Retina (tissue), 1 donor: ENCODE measurements around the gene CBFA2T2.
"Not testable (repeated sequence)": the region's sequence is repeated elsewhere in the genome, so short reads cannot be mapped to it uniquely, and the experiment has no call there.

Experiments
- DNase-seq: peaks from one replicate; pipeline ENCODE4 v3.0.0-alpha.2; 2016

The CBFA2T2 gene

GRCh38 chr20:33490023-33490933 is at the start of gene CBFA2T2:
Gene CBFA2T2, plus strand, starts transcription at chr20:33490096. Its CDS starts 172 bp downstream, at chr20:33490268.
- peak; percentile 85 for DNase-seq

DNA sequence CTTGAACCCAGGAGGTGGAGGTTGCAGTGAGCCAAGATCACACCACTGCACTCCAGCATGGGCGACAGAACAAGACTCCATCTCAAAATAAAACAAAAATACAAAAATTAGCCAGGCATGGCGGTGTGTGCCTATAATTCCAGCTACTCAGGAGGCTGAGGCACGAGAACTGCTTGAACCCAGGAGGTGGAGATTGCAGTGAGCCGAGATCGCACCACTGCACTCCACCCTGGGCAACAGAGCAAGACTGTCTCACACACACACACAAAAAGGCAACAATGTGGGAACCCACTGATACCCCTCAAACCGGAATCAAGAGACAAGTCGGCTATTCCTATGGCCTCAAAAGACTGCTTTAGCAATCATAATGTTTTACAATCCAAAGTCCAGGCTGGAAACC is 49.3 kb upstream of the CBFA2T2 start:
- DNase-seq = not testable (repeated sequence)

DNA sequence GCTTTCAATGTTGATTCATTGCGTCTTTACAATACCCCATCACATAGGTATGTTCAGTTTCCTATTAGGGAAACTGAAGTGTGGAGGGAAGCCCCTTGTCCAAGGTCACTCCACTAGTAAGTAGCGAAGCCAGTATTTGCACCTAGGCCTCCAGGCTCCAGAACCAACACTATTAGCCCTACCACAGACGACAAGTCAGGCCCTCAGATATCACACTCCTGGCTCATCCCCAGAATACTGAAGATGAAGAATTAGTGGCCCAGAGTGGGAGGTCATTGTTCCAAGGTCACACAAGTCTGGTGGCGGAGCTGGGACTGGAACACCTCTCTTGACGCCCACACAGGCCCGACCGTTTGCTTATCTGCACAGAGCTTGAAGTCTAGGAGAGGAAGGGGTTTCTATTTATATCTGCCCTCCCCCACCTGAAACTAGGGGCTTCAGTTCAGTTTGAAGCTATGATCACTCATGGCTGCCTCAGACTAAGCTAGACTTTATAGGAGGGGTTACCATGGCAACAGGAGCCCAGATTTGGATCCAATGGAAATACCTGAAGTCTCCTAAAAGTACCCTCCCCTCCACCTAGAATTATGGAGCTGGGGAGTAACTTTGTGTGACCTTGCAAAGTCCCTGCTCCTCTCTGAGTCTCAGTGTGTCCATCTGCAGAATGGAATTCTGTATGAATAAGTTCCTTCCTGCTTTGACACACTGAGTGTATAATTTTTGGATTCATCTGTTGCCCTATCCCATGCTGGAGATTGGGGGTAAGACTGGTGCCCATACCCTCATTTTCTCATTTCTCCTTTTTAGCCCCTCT is 48.5 kb upstream of the CBFA2T2 start:
- no peak for DNase-seq

- DNase-seq = peak; percentile 28
Observed at GRCh38 chr20:33442136-33443005, 47.5 kb upstream of the CBFA2T2 start.

DNA sequence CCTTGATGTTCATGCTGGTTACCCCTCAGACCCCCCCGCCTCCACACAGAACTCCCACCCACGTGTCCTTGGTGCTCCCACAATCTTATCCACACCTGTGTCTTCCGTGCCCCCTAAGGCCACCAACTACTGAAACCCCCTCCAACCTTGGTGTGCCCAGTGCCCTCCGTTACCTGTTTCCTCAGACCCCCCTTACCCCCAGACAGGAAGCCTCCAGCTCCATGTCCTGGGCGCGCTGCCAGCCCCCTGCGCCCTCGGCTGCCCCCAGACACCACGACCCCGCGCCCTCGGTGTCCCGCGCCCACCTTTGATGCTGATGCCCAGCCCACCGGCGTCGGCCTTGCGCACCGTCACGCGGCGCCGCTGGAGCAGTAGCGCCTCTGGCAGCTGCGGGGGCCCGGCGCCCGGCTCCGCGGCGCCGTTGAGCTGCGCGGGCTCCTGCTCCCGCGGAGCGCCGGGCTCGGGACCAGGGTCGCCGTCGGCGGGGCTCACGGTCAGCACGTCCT is 46.8 kb upstream of the CBFA2T2 start:
- peak; percentile 45 for DNase-seq

DNA sequence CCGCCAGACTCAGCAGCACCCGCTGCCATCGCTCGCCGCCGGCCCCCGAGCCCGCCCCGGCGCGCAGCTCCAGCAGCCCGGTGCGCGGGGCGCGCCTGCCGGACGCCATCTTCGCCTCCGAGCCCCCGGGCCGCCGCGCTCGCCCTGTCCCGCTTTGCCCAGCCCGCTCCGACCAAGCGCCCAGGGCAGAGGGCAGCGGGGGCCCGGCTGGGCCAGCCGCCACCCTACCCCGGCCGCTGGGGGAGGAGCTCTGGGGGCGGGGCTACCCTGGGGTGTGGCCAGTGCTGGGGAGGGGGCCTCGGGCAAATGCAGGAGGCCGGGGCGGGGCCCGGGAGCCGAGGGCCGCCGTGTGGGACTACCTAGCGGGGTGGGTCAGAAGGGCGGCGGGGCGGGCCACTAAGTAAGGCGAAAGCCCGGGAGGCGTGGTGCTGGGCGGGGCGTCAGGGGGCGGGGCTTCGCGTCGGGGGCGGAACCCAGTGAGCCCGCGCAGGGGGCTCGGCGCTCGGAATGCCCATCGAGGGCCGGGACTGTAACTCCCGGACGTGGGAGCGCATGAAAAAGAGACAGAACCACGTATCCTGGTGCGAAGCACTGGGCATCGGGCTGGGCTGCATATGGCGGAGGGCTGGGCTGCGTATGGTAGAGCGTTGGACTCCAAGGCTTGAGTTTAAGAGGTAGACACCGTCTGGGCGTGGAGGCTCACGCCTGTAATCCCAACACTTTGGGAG is 46.2 kb upstream of the CBFA2T2 start, which contains the start of gene SNTA1:
Gene SNTA1, minus strand, starts transcription at position 252 of the 728 bp plus-strand sequence. Its CDS starts 143 bp downstream, at position 109.
- peak; percentile 81 for DNase-seq

DNA sequence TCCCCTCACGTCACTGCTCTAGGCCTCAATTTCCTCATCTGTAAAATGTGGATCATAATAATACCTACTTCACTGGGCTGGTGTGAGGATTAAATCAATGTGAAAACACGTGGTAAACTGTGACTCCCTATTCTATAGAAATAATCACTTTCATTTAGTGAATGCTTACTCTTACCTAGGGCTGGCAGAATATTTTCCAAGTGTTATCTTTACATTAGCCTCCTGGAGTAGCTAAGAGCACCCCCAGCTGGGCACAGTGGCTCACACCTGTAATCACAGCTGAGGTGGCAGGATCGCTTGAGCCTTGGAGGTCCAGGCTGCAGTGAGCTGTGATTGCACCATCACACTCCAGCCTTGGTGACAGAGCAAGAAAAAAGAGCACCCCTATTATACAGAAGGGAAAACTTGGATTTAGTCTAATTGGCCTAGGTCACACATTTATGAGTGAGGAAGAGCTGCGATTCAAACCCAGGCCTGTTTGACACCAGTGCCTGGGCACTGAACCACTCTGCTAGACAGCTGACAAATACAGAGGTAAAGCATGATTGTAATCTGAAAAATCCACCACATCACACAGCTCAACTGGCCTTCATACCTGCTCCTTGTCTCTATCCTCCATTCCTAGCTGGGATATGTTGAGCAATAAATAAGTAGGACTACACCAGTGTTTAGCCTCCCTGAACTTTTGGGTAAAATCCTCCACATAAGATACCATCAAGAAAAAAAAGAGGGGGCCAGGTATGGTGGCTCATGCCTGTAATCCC is 44.9 kb upstream of the CBFA2T2 start:
- DNase-seq = no peak

- DNase-seq = no peak
Observed at GRCh38 chr20:33445881-33446625, 43.8 kb upstream of the CBFA2T2 start.

DNA sequence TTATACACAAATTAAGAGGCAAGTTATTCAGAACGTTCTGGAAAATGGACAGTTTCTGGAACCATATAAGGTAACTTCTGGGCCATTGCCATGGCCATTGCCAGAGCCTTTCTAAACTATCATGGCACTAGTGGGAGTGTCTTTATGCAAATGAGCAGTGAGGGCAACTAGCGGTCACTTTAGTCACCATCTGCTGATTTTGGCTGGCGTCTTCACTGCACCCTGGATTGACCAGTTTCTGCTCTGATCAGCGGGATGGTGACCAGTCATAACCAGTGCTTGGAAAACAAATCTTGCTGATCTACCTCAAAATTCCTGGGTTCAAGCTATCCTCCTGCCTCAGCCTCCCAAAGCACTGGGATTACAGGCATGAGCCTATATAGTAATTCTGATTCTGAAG is 39.0 kb upstream of the CBFA2T2 start:
- DNase-seq = no peak

DNA sequence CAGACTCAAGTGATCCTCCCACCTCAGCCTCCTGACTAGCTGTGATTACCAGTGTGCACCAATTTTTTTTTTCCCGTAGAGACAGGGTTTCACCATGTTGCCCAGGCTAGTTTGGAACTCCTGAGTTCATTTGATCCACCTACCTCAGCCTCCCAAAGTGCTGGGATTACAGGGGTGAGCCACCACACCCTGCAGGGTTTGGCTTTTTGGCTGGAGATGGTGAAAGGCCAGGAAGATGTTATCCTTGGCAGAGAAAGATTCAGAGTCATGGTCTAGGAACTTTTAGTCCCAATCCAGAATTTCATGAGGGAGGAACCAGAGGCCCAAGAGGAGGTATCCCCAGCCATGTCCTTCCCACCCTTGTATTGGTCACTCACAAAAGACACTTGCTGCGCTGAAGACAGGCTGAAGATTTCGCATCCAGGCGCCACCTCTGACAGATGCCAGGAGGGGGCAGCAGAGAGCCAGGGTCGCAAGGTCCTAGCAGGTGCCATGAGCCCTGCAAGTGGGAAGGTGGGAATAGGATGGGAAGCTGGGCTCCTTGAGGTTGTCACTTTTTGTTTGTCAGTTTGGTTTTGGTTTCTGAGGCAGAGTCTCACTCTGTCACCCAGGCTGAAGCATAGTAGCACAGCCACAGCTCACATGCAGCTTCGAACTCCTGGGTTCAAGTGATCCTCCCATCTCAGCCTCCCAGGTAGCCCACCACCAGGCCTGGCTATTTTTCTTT is 32.8 kb upstream of the CBFA2T2 start:
- DNase-seq = peak; percentile 87

GRCh38 chr20:33459599-33459998 is 30.3 kb upstream of the CBFA2T2 start:
- DNase-seq = no peak

DNA sequence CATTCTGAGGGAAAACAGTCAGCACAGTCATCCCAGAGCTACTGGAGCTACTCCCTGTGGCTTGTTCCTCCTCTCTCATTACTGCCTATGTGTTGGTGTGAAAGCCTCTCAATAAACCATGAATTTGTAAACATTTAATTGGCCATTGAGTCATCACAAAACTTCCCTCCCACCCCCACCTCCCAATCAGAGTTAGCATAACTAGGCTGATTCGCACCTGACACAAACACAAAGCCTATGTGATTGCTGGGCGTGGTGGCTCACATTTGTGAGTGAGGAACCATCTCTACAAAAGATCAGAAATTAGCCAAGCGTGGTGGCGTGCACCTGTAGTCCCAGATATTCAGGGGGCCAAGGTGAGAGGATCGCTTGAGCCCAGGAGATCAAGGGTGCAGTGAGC is 29.2 kb upstream of the CBFA2T2 start:
- DNase-seq = no peak

- no peak for DNase-seq
Observed at GRCh38 chr20:33463332-33464101, 26.4 kb upstream of the CBFA2T2 start.

GRCh38 chr20:33464759-33465158 is 25.1 kb upstream of the CBFA2T2 start:
- DNase-seq = not testable (repeated sequence)

GRCh38 chr20:33465481-33466302 is 24.2 kb upstream of the CBFA2T2 start:
- DNase-seq = peak; percentile 87

DNA sequence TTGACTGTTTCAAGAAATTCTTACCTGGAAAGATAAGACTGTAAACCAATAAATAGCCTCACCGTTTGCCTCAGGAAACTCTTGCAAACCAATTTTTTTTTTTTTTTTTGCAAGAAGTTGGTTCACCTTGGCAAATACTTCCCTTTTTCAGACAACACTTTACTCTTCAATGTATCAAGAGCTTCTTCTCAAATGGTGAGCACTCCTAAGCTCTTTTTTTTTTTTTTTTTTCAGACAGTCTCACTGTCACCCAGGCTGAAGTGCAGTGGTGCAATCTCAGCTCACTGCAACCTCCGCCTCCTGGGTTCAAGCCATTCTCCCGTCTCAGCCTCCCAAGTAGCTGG is 23.6 kb upstream of the CBFA2T2 start:
- DNase-seq = no peak

DNA sequence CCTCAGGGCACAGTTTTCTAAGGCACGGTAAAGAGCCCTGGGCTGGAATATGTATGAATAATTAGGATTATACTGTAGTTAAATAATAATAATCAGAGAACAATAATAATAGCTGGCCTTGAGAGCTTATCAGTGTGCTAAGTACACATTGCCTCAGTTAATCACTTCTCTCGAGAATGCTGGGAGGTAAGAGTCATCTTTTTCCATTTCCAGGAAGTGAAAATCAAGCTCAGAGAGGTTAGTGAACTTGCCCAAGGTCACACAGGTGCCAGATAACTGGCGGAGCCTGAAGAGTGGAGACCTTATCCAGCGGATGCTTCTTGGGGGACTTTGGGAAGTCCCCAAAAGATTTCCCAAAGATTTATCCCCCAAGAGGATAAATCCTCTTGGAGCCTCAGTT is 19.4 kb upstream of the CBFA2T2 start:
- no peak for DNase-seq

GRCh38 chr20:33470866-33471265 is 19.0 kb upstream of the CBFA2T2 start:
- no peak for DNase-seq
